CD4-positive, alpha-beta T cell treated with Interleukin-12 subunit alpha and Interleukin-12 subunit beta, for 1 hour (primary cell): ENCODE measurements around the gene TPPP.
A peak's percentile ranks its signal among the peaks of the same experiment; 100 is the strongest.
"Not testable (repeated sequence)": the region's sequence is repeated elsewhere in the genome, so short reads cannot be mapped to it uniquely, and the experiment has no call there.

Experiments used
- DNase-seq: peaks from one replicate; pipeline ENCODE4 v3.0.0-alpha.2; 2020

The TPPP gene

DNA sequence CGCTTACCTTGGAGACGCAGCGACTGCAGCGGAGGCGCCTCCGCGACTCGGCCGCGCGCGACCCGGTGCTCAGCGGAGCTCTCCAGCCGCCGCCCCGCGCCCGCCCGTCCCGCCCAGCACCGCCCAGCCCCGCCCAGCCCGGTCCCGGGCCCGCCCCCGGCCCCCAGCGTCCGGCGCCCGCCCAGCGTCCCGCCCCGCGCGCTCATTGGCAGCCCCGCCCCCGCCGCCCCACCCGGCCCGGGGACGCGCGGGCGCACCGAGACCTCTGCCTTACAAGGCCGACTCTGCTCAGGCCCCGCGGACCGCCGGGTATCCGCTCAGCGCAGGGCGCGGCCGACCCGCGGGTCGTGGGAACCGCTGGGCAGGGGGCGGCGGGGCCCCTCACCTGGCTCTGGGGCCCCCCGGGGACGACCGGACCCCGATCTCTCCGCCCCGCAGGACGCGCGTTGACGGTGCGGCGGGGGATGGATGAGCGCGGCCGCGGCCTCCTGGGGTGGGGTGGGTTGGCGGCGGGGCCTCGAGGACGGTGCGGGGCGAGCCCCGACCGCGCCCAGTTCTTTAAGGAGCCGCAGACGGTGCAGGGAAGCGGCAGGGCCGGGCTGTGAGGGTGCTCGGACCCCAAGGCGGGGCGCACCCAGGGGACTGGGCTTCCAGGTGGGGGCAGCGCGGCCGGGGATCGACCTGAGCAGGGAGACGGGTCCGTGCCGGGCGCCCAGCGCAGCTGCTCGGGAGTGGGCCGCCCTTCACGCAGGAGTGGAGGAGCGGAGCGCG, at the start of gene TPPP:
TPPP (minus strand) TSS at position 82 of the 771 bp plus-strand sequence. CDS start 15,292 bp downstream, outside the sequence.
- DNase-seq = peak; percentile 86

GRCh38 chr5:742276-742675, 49.1 kb upstream of the TPPP start:
- not testable (repeated sequence) for DNase-seq

DNA sequence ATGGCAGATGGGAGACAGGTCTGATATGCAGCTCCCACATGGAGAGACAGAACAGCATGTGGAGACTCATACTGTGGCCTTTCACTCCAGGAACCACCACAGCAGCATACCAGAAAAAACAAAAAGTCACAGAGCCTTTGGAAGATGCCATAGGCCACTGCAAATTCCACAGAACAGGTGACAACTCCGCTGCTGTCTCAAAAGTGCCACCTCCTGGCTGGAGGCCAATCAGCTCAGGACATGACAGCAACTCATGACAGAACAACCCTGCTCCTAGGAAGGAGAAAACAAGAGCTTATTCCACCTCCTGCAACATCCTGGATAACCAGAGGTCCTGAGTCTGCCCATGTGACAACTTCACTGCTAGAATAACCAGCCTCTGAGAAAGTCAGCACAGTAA, 41.0 kb upstream of the TPPP start:
- not testable (repeated sequence) for DNase-seq

DNA sequence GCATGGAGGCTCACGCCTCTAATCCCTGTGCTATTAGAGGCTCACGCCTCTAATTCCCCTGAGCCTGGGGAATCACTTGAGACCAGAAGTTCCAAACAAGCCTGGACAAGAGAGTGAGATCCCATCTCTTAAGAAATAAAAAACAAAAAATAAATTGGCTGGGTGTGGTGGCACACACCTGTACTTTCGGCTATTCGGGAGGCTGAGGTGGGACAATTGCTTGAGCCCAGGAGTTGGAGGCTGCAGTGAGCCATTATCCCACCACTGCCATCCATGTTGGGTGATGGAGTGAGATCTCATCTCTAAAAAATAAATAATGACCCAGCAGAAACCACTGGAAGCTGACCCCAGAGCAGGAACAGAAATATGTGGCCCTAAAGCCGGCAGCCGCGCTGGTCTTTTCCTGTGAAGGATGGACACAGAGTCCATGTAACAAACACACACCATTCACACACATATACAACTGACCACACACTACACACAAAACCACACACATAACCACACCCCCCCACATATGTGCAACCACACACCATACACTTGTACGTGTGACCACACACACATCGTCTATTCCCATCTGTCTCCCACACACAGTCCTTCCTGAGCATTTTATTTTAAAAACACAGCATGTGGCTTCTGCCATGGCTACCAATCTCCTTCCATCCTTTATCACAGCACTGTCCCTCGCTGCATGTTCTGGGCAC, 39.8 kb upstream of the TPPP start:
- DNase-seq = not testable (repeated sequence)

DNA sequence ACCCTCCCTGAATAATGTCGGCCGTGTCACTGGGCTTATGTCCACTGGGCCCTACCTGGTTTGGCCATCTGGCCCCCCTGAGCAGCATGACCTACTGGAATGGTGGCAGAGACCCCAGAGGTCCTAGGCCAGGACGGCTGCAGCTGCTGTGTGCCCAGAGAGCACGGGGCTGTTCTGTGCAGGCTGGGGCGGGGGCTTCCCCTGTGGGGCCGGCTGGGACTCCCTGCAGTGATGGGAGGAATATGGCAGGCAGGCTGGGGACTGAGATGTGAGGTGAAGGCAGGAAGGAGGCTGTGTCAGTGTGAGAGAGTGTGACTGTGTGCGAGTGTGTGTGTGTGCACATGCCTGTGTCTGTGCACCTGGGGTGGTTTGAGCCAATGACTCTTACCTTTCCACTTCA, 36.1 kb upstream of the TPPP start:
- DNase-seq = not testable (repeated sequence)

GRCh38 chr5:727087-727486, 33.9 kb upstream of the TPPP start:
- not testable (repeated sequence) for DNase-seq

- DNase-seq = not testable (repeated sequence)
Measured at GRCh38 chr5:723865-724264, 30.7 kb upstream of the TPPP start.

DNA sequence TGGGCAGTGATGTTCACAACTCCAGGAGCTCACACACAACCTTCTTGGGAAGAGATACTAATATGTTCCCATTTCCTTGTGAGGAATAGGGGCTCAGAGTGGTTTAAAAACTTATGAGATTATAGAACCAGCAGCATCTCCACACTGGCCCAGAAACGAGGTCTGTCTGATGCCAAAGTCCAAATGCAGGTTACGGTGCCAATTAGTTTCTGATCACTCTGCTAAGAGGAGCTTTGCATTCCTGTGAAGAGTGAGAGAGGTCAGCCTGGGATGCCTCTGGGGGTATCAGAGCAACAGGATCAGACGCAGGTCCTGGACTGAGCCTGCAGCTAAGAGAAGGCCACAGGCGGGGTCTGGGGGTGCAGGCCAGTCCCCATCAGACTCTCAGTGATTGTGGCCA, 30.2 kb upstream of the TPPP start:
- DNase-seq = not testable (repeated sequence)

GRCh38 chr5:719379-719778, 26.2 kb upstream of the TPPP start:
- DNase-seq = not testable (repeated sequence)

- DNase-seq = no peak
Measured at GRCh38 chr5:717143-717542, 24.0 kb upstream of the TPPP start.

DNA sequence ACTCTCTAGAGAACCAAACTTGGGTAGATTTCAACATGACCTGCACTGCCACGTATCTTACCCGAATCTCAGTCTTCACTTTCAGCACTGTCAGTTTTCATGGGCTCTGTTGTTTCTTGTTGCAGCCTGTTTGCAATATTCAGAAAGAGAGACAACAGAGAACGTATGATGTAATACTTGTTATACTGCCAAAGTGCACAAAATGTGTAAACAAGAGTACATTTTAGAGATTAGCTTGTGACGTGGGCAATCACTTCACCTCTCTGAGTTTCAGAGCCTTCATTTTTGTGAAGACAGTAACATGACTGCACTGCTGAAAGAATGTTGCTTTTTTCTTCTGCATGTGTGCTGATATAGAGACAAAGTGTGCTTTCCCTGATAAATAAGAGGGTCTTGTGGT, 23.6 kb upstream of the TPPP start:
- not testable (repeated sequence) for DNase-seq

GRCh38 chr5:715636-716035, 22.5 kb upstream of the TPPP start:
- not testable (repeated sequence) for DNase-seq

DNA sequence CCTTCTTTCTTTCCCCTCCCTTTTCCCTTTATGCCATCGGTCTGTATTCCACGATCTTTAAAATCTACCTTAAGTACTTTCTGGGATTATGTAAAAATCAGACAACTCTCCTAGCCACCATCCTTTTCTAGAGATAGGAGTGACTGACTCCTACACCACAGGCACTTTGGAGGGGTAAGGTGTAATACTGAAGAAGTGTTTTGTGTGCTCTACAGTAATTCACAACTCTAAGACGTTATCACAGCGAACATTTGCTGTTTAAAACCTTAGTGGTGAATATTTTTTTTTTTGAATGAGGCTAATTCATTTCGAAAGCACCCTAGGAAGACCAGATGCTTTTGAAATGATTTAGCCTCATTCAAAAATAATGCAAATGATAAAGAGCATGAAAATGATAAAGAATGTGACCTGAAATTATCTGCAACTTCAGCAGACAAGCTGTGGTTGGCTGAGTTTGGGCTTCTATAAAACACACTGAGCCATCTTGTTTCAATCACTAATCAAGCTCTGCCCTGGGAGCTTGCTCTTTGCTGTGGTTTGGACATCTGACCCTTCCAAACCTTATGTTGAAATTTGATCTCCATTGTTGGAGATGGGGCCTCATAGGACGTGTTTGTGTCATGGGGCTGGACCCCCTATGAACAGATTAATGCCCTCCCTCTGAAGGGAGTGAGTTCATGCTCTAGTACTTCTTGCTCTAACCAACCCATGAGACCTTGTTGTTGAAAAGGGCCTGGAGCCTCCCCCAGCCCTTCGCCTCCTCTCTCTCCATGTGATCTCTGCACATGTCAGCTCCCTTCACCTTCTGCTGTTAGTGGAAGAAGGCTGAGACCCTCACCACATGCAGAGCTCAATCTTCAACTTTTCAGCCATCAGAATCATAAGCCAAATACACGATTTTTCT, 21.3 kb upstream of the TPPP start:
- DNase-seq = not testable (repeated sequence)

- DNase-seq = not testable (repeated sequence)
Measured at GRCh38 chr5:713686-714085, 20.5 kb upstream of the TPPP start.

DNA sequence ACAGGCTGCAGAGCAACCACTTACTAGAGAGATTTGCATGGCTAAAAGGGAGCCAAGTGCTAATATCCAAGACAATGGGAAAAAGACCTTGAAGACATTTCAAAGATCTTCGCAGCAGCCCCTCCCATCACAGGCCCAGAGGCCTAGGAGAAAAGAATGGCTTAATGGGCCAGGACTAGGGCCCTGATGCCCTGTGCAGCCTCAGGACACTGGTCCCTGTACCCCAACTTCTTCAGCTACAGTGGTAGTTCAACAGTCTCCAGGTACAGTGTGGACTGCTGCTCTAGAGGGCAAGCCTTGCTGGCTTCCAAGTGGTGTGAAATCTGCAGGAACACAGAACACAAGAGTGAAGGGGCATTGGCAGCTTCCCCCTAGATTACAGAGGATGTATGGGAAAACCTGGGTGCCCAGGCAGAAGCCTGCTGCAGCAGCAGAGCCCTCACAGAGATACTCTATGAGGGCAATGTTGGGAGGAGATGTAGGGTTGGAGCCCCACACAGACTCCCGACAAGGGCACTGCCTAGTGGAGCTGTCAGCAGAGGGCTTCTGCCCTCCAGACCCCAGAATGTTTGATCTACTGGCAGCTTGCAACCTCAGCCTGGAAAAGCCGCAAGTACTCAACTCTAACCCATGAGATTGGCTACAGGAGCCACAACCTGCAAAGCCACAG, 15.8 kb upstream of the TPPP start:
- DNase-seq = not testable (repeated sequence)

GRCh38 chr5:708374-708773, 15.2 kb upstream of the TPPP start:
- not testable (repeated sequence) for DNase-seq

DNA sequence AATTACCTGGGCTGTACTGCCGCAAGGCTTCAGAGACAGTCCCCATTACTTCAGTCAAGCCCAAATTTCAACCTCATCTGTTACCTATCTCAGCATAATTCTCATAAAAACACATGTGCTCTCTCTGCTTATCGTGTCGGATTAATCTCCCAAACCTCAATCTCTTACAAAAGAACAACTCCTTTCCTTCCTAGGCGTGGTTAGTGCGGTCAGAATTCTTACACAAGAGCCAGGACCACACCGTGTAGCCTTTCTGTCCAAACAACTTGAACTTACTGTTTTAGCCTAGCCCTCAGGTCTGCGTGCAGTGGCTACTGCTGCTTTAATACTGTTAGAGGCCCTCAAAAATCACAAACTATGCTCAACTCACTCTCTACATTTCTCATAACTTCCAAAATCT, 13.0 kb upstream of the TPPP start:
- DNase-seq = not testable (repeated sequence)

DNA sequence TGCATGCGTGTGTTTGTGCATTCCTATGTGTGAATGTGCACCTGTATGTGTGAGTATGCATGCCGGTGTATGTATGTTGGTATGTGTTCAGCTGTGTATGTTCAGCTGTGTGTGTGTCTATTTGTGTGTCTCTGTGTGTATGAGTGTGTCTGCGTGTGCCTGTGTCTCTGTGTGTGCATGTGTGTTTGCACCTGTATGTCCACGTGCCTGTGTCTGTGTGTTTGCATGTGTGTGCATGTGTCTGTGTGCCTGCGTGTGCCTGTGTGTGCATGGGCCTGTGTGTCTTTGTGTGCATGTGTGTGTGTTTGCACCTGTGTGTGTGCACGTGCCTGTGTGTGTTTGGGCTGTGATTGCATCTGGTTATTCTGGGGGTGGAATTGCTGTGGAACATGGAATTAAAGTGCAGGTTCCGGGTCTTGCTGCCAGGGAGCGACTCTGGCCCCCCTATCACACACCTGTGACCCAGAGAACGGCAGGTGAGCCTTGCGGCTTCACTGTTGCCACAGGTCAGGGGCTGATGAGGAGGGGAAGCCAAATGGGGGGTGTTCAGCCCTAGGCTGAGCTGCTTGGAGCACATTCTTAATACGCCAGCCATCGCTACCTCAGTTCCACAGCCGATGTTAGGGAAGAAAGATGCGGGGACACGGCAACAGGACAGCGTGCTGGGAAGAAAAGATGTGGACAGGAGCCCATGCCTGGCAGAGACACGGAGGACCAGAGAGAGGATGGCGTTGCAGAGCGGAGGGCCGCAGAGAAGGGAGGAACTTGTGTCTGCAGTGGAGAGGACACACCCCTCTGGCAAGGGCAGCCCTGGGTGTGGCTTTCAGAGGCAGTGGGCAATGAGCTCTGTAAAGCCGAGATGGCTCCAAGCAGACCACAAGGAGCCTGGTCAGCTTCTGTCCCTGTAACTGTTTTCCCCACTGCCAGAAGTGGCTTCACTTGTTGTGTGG, 3.9 kb upstream of the TPPP start:
- not testable (repeated sequence) for DNase-seq

- DNase-seq = not testable (repeated sequence)
Measured at GRCh38 chr5:696191-696590, 3.0 kb upstream of the TPPP start.

GRCh38 chr5:695475-695874, 2.3 kb upstream of the TPPP start:
- DNase-seq = not testable (repeated sequence)

- DNase-seq = not testable (repeated sequence)
Measured at GRCh38 chr5:694042-694431, 885 bp upstream of the TPPP start.
